ENCODE data around the gene BST2.

DNA sequence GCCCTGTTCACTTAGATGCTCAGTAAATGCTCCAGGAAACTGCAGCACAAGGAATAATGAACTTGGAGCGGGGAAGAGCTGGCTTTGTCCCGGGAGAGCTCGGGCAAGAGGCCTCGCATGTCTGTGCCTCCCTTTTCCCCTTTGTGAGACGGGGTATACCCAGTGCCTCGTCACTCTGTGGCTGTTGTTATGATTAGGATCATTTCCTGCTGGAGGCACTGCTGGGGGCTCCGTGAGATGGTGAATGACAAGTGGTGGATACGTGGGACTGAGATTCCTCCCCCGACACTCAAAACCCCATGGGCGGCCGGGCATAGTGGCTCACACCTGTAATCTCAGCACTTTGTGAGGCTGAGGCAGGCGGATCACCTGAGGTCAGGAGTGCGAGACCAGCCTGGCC lies 27.2 kb downstream of the BST2 start:
- TF ChIP-seq CTCF (IDR thresholded peaks at IDR 0.05; ENCODE audit: low read depth, low read length) (no peak), EZH2phosphoT487 (IDR thresholded peaks at IDR 0.05; ENCODE audit: low read depth) (no peak)

Measured in OCI-LY3 (cell line).